LNCAP (cell line): ENCODE measurements around the gene FNDC11.
A peak's percentile ranks its signal among the peaks of the same experiment; 100 is the strongest.

Experiments
- TF ChIP-seq, protein P1 (sequence below): fragments of 450-650 bp; IDR thresholded peaks from 2 replicates; pipeline ENCODE4 v1.5.1; 2017; ENCODE audit warnings: mild to moderate bottlenecking

The FNDC11 gene

DNA sequence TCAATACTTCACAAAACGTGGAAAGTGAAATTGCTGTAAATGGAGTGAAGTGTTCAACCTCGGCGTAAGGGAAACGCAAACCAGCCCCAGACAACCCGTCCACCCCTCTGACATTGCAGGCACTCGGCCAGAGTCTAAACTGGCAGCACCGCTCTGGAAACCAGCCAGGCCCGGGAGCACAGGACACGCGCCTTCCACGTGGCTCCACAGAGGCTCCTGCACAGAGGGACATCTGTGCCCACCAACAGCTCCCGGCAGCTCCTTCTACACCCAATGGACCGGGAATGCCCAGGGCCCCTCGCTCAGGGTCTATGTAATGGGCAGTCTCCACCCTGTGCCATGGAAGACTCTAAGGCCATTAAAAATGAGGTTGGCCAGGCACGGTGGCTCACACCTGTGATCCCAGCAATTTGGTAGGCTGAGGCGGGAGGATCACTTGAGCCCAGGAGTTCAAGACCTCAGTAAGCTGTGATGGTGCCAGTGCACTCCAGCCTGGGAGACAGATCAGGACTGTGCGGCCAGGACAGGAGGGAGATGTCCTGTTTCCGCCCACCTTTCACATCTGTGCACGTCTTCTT, 23.4 kb downstream of the FNDC11 start:
- TF ChIP-seq, protein P1, sequence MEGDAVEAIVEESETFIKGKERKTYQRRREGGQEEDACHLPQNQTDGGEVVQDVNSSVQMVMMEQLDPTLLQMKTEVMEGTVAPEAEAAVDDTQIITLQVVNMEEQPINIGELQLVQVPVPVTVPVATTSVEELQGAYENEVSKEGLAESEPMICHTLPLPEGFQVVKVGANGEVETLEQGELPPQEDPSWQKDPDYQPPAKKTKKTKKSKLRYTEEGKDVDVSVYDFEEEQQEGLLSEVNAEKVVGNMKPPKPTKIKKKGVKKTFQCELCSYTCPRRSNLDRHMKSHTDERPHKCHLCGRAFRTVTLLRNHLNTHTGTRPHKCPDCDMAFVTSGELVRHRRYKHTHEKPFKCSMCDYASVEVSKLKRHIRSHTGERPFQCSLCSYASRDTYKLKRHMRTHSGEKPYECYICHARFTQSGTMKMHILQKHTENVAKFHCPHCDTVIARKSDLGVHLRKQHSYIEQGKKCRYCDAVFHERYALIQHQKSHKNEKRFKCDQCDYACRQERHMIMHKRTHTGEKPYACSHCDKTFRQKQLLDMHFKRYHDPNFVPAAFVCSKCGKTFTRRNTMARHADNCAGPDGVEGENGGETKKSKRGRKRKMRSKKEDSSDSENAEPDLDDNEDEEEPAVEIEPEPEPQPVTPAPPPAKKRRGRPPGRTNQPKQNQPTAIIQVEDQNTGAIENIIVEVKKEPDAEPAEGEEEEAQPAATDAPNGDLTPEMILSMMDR: no peak

DNA sequence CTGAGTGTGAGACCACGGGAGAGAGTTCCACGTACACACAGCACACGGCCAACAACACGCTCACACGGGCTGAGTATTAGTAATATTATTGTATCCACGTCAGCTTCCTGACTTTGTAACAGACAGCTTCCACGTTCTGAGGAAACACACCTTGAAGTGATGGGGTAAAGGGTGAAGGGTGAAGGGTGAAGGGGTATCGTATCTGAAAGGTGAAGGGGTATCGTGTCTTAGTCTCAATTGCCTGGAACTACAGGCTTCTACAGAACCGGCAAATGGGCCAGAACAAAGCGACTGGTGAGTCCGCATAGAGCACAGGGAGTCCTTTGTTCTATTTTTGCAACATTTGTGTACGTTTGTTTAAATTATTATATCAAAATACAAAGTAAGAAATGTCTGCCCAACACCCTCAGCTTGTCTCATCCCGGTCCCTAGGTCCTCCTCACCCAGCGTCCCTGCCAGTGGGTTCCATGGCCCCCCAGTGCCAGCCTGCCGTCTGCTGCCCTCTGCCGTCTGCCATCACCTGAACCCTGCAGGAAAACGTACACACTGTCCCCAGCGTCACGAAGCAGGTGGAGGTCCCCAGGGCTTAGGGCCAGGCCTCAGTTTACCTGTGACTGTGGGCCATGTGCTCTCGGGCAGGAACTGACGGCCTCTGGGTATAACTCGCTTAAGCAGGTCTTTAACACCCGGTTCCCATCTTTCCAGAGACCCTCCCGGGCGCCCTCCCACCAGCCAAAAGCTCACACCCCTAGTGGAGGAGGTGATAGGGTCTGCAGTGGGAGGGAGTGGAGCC, 24.5 kb downstream of the FNDC11 start:
- TF ChIP-seq, protein P1: no peak

DNA sequence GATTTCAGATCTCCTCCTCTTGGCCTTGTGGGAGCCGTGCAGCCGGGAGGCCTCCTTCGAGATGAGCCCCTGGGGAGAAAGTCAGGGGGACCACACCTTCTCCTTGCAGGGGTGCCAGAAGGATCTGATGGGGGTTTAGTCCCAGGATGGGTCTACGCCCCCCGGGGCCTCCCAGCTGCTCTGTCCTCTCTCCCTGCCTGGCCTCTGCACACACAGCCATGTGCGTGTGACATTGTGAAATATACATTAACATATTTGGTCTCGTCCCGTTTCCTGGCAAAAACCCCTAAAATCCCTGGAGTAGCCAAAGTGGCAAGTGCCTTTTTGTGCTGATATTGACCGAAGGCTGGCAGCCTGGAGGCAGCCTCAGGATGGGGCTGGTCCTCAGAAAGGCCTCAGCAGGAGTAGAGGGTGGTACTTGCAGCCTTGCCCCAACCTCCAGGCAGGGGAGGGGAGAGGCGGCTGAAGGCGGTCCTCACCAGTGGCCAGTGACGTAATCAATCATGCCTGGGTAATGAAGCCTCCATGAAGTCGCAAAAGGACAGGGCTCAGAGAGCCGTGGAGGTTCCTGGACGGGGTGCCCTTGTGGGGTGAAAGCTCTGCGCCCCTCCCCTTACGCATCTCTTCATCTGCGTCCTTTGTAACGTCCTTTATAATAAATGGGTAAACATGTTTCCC, 25.2 kb downstream of the FNDC11 start:
- TF ChIP-seq, protein P1: no peak

DNA sequence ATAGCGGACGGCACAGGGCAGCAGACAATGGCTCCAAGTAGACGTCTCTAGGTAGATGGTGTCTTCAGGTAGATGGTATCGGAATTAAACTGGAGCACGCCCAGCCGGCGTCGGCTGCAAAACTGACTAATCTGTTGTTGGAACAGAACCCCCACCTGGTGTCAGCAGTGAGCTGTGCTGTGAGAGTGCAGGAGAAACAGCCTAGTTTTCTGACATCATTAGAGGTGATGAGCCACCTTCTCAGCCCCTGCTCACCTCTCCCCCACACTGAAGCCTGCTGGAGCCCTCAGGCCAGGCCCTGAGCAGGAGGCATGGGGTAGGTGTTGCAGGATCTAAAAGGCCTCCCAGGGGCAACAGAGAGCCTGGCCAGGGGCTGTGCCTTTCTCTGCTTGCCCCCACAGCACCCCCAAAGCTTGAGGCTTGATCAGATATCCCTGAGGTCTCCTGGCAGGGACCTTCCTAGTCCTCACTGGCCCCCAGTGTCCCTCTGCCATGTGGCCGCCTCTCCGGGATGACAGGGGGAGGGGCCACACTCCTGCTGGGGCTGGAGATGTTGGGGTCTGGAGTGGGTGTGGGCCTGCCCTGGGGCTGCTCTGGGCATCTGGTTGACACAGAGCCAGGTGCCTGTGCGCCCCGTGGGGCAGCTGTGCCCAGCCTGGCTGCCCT, 27.0 kb downstream of the FNDC11 start:
- TF ChIP-seq, protein P1: peak; percentile 11; the same call in 1 of the 2 replicates

DNA sequence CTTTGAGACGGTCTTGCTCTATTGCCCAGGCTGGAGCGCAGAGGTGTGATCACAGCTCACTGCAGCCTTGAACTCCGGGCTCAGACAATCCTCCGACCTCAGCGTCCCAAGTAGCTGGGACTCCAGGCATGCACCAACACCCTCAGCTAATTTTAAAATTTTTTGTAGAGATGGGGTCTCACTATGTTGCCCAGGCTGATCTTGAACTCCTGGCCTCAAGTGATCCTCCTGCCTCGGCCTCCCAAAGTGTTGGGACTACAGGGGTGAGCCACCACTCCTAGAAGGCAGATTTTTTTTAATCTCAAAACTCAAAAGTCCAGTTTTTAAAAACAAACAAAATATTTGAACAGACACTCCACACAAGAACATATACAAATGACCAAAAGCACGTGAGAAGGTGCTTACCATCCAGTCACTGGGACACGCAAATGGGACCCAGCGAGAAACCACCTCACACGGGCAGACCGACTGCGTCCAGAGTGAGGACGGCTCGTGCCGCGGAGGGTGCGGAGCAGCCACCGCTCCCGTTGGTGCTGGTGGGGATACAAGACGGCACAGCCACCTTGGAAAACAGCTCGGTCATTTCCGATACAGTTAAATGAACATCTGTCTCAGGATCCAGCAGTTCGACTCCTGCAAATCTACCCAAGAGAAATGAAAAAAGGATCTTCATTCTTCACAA, 28.6 kb downstream of the FNDC11 start:
- TF ChIP-seq, protein P1: no peak

DNA sequence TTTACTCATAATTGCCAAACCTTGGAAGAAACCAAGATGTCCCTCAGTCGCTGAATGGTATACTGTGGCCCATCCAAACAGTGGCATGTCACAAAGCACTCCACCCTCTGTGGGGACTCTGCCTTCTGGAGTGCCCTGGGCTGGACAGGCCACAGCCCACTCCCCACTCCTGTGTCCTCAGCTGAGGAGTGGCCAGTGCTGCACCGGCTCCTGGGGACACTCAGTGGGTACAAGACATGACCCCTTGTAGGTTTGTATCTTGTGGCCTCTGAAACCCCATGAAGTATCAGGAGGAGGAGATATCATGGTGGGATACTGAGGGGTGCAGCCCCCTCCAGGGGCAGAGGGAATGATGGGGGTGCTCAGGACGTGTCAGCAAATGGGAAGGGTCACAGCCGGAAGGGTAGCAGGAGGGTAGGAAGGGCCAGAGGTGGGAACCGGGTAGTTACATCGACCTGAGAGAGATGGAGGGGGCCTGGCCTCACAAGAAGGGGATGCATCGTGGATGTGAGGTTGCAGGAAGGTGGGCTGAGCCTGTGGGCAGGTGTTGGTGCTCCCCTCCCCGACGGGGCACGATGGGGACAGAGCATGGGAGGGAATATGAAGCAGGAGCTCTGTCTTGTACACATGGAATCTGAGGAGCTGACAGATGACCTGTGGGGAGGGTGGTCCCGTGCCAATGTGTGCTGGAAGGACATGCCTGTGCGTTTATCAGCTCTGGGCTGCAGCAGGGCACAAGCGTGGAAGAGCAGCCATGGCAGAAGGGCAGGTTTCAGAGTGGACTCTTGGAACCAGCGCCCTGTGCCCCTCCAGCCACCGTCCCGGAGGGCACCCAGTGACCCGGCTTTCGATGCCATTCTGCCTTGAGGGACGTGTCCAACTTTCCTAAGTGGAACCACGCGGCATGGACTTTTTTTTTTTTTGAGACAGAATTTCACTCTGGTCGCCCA, 31.9 kb downstream of the FNDC11 start:
- TF ChIP-seq, protein P1: no peak
